Activated naive CD8-positive, alpha-beta T cell treated with anti-CD3 and anti-CD28 coated beads for 36 hours (primary cell): ENCODE results near the gene ATP5PB. TPM values are rescaled to one million over a fixed set of nuclear protein-coding genes. Genes with fewer than 3 reads are reported as not detected.
A peak's percentile ranks its signal among the peaks of the same experiment; 100 is the strongest.

Source experiments
- DNase-seq: peaks from one replicate; pipeline ENCODE4 v3.0.0; 2021
- H3K27ac Mint-ChIP-seq: one replicate; pipeline ENCODE4 v1.8.0; 2022; ENCODE audit warnings: mild to moderate bottlenecking, moderate library complexity, mixed read lengths
- H3K27me3 Mint-ChIP-seq: one replicate; pipeline ENCODE4 v1.8.0; 2022; ENCODE audit warnings: mild to moderate bottlenecking, mixed read lengths
- H3K36me3 Mint-ChIP-seq: one replicate; pipeline ENCODE4 v1.8.0; 2021; ENCODE audit warnings: mild to moderate bottlenecking, mixed read lengths
- H3K4me1 Mint-ChIP-seq: one replicate; pipeline ENCODE4 v1.8.0; 2021; ENCODE audit warnings: mixed read lengths
- H3K4me3 Mint-ChIP-seq: one replicate; pipeline ENCODE4 v1.8.0; 2022; ENCODE audit warnings: mild to moderate bottlenecking, moderate library complexity, mixed read lengths
- H3K9me3 Mint-ChIP-seq: one replicate; pipeline ENCODE4 v1.8.0; 2022; ENCODE audit warnings: mixed read lengths
- total RNA-seq, 2 experiments: library from RNA; stranded (reverse); gene quantifications; one replicate each; pipeline ENCODE4 v1.2.3, GENCODE V29; 2021

ATP5PB gene, protein sequence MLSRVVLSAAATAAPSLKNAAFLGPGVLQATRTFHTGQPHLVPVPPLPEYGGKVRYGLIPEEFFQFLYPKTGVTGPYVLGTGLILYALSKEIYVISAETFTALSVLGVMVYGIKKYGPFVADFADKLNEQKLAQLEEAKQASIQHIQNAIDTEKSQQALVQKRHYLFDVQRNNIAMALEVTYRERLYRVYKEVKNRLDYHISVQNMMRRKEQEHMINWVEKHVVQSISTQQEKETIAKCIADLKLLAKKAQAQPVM
- 100 to 1,000 TPM; 407 to 419 TPM for total RNA-seq

DNA sequence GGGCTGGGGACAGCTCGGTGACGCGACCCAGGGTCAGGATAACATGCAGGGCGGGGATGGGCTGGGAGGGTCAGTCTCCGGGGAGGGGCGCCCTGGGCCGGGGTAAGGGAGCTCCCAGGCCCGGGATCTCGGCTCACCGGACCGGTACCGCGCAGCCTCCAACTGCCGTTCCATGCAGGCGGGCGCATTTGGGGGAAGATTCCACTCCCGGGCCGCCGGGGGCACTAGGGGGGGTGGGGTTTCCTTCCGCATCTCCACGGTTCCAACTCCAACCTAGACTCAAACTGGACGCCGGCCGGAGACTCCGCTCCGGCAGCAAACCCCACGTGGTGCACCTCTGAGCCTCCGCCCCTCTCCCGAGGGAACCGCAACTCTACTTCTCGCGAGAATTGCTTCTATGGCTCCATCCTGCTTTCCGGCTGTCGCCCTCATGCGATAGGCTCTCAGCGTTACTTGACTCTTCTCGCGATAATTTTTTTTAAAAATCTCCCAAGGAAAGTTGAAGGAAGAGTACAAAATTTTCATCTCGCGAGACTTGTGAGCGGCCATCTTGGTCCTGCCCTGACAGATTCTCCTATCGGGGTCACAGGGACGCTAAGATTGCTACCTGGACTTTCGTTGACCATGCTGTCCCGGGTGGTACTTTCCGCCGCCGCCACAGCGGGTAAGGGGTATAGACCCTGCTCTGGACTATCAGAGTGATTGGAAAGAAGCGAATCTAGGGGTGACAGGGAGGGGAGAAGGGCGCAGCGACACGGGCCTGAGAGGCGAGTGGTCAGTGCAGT is at the start of gene ATP5PB, which contains the start of gene WDR77:
Gene ATP5PB, plus strand, starts transcription at position 547 of the 785 bp plus-strand sequence. Its CDS starts 78 bp downstream, at position 625.
Gene WDR77, minus strand, starts transcription at position 339 of the 785 bp plus-strand sequence. Its CDS starts 87 bp downstream, at position 252.
- peak within 1 kb of the TSS; percentile 97 for H3K27ac Mint-ChIP-seq
- H3K9me3 Mint-ChIP-seq: no peaks in the 10 kb centered on the region
- peak; percentile 91 for DNase-seq
- H3K27me3 Mint-ChIP-seq: no peaks in the 10 kb centered on the region
- H3K4me3 Mint-ChIP-seq: peak within 1 kb of the TSS; percentile 97
- H3K36me3 Mint-ChIP-seq: peaks cover 65% of the 10 kb centered on the region
- H3K4me1 Mint-ChIP-seq: peaks cover 59% of the 10 kb centered on the region

- H3K4me3 Mint-ChIP-seq: no peak overlapping the region
- H3K36me3 Mint-ChIP-seq: peaks cover 1% of the 10 kb centered on the region
- H3K4me1 Mint-ChIP-seq: peaks cover 9% of the 10 kb centered on the region
- no peak overlapping the region for H3K27ac Mint-ChIP-seq
- peaks cover 7% of the 10 kb centered on the region for H3K9me3 Mint-ChIP-seq
- no peaks in the 10 kb centered on the region for H3K27me3 Mint-ChIP-seq
- no peak for DNase-seq
These were observed 49.3 kb upstream of the ATP5PB start for GRCh38 chr1:111399792-111400610.

- peaks cover 7% of the 10 kb centered on the region for H3K9me3 Mint-ChIP-seq
- H3K4me3 Mint-ChIP-seq: no peak overlapping the region
- peaks cover 1% of the 10 kb centered on the region for H3K36me3 Mint-ChIP-seq
- H3K27ac Mint-ChIP-seq: no peak overlapping the region
- no peaks in the 10 kb centered on the region for H3K27me3 Mint-ChIP-seq
- H3K4me1 Mint-ChIP-seq: peaks cover 27% of the 10 kb centered on the region
- DNase-seq: no peak
These were observed 47.2 kb upstream of the ATP5PB start for GRCh38 chr1:111402083-111402482.

DNA sequence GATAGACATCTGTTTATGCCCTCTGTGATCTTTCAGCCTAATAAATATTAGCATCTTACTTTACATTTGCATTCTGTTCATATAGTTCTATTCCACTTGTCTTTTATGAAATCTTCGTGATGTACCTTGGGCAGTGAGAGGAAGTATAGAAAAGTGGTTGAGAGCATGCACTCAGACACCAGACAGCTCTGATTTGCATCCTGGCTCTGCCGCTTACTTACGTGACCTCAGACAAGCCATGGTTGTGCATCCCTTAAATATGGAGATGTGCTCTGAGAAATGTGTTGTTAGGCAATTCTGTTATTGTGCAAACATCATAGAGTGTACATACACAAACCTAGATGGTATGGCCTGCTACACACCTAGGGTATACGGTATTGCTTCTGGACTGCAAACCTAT is 44.7 kb upstream of the ATP5PB start:
- no peaks in the 10 kb centered on the region for H3K36me3 Mint-ChIP-seq
- no peak overlapping the region for H3K27ac Mint-ChIP-seq
- H3K9me3 Mint-ChIP-seq: no peaks in the 10 kb centered on the region
- H3K27me3 Mint-ChIP-seq: no peaks in the 10 kb centered on the region
- no peak for DNase-seq
- H3K4me3 Mint-ChIP-seq: no peak overlapping the region
- peaks cover 32% of the 10 kb centered on the region for H3K4me1 Mint-ChIP-seq

DNA sequence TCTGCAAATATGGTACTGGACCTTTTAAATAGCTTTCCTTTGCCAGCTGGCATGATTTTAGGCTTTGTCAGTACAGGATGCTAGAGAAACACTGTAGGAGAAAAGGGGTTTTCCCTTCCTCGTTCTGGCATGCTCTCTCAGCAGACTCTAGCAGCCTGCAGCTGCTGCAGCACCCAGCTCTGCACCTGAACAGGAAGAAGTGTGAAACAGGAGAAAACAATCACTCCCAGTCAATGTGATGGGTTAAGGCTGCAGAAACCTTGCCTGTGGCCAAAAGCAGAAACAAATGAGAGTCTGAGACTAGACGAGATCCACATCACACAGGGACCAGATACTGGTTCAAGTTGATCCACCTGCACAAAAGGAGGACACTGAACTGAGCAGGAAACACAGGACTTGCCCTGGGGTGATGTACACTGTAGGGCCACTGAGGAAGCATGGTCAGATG is 42.9 kb upstream of the ATP5PB start:
- DNase-seq: peak; percentile 17
- Mint-ChIP-seq H3K36me3 (no peaks in the 10 kb centered on the region), H3K9me3 (no peaks in the 10 kb centered on the region), H3K27me3 (no peaks in the 10 kb centered on the region), H3K27ac (peak overlapping the region; percentile 31), H3K4me3 (no peak overlapping the region), H3K4me1 (peaks cover 29% of the 10 kb centered on the region)

DNA sequence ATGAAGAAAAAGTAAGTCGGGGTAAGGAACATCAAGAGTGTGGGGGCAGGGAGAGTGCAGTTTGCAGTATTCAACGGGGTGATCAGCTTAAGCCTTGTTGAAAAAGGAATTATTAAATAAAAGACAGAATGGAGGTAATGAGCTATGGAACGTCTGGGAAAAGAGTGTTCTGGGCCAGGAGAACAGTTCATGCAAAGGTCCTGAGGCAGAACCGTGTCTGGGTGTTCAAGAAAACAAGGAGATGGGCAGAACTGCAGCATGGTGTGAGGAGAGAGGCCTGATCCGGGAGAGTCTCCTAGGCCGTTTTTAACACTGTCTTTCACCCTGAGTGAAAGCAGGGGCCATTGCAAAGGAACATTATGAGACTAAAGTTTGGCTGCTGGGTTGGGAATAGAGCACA is 42.0 kb upstream of the ATP5PB start:
- H3K4me3 Mint-ChIP-seq: no peak overlapping the region
- H3K4me1 Mint-ChIP-seq: peaks cover 24% of the 10 kb centered on the region
- H3K27me3 Mint-ChIP-seq: no peaks in the 10 kb centered on the region
- DNase-seq: no peak
- H3K9me3 Mint-ChIP-seq: no peaks in the 10 kb centered on the region
- H3K27ac Mint-ChIP-seq: no peak overlapping the region
- H3K36me3 Mint-ChIP-seq: no peaks in the 10 kb centered on the region

DNA sequence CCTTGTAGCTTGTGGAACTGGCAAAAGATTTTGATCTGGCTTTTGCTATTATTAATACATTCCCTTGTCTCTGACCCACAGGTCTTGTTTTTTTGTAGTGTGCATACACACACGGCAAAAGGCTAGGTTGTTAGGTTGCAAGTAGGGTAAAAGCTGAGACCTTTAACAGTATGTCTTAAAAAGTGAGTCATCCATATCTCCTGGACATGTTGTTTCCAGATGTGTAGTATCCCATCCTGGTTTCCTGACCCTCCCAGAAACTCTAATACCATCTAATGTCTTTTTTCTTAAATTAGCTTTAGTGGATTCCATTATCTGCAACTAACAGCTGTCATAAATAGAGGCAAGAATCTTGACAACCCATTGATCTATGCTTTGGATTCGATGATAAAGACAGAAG is 36.4 kb upstream of the ATP5PB start:
- Mint-ChIP-seq H3K9me3 (no peaks in the 10 kb centered on the region), H3K27me3 (no peaks in the 10 kb centered on the region), H3K4me1 (no peaks in the 10 kb centered on the region), H3K27ac (no peak overlapping the region), H3K36me3 (peaks cover 3% of the 10 kb centered on the region), H3K4me3 (no peak overlapping the region)
- no peak for DNase-seq

GRCh38 chr1:111414756-111415155 is 34.5 kb upstream of the ATP5PB start:
- H3K27me3 Mint-ChIP-seq: no peaks in the 10 kb centered on the region
- H3K9me3 Mint-ChIP-seq: no peaks in the 10 kb centered on the region
- H3K4me1 Mint-ChIP-seq: no peaks in the 10 kb centered on the region
- no peak overlapping the region for H3K27ac Mint-ChIP-seq
- no peak for DNase-seq
- H3K4me3 Mint-ChIP-seq: no peak overlapping the region
- H3K36me3 Mint-ChIP-seq: peaks cover 5% of the 10 kb centered on the region

DNA sequence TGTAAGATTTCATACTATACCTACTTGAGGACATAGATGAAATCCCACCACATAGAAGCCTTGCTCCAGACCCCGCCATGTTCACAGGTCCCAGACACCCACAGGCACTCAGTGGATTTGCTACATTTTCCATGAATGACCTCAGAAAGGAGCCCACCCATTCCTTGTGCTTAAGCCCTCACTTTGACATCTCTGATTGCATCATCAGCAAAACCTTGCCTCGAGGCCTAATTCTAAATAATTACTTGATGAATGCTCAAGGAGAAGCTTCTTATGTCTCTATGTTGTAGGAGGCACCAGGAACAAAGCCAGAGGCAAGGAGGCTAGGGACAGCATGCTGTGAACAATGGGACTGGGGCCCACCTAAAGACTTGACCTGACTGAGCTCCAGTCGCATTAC is 33.8 kb upstream of the ATP5PB start:
- Mint-ChIP-seq H3K36me3 (peaks cover 5% of the 10 kb centered on the region), H3K4me1 (no peaks in the 10 kb centered on the region), H3K27me3 (no peaks in the 10 kb centered on the region), H3K27ac (no peak overlapping the region), H3K9me3 (no peaks in the 10 kb centered on the region), H3K4me3 (no peak overlapping the region)
- DNase-seq: no peak

GRCh38 chr1:111417755-111418154 is 31.5 kb upstream of the ATP5PB start:
- no peak overlapping the region for H3K4me3 Mint-ChIP-seq
- H3K9me3 Mint-ChIP-seq: no peaks in the 10 kb centered on the region
- DNase-seq: no peak
- H3K27ac Mint-ChIP-seq: no peak overlapping the region
- H3K27me3 Mint-ChIP-seq: no peaks in the 10 kb centered on the region
- no peaks in the 10 kb centered on the region for H3K4me1 Mint-ChIP-seq
- H3K36me3 Mint-ChIP-seq: peaks cover 5% of the 10 kb centered on the region

GRCh38 chr1:111419037-111419436 is 30.2 kb upstream of the ATP5PB start:
- Mint-ChIP-seq H3K27ac (no peak overlapping the region), H3K4me3 (no peak overlapping the region), H3K9me3 (no peaks in the 10 kb centered on the region), H3K4me1 (no peaks in the 10 kb centered on the region), H3K27me3 (no peaks in the 10 kb centered on the region), H3K36me3 (peaks cover 3% of the 10 kb centered on the region)
- DNase-seq: no peak

GRCh38 chr1:111420377-111420776 is 28.9 kb upstream of the ATP5PB start:
- no peaks in the 10 kb centered on the region for H3K27me3 Mint-ChIP-seq
- no peaks in the 10 kb centered on the region for H3K9me3 Mint-ChIP-seq
- no peak overlapping the region for H3K4me3 Mint-ChIP-seq
- DNase-seq: no peak
- no peaks in the 10 kb centered on the region for H3K4me1 Mint-ChIP-seq
- H3K27ac Mint-ChIP-seq: no peak overlapping the region
- peaks cover 1% of the 10 kb centered on the region for H3K36me3 Mint-ChIP-seq

DNA sequence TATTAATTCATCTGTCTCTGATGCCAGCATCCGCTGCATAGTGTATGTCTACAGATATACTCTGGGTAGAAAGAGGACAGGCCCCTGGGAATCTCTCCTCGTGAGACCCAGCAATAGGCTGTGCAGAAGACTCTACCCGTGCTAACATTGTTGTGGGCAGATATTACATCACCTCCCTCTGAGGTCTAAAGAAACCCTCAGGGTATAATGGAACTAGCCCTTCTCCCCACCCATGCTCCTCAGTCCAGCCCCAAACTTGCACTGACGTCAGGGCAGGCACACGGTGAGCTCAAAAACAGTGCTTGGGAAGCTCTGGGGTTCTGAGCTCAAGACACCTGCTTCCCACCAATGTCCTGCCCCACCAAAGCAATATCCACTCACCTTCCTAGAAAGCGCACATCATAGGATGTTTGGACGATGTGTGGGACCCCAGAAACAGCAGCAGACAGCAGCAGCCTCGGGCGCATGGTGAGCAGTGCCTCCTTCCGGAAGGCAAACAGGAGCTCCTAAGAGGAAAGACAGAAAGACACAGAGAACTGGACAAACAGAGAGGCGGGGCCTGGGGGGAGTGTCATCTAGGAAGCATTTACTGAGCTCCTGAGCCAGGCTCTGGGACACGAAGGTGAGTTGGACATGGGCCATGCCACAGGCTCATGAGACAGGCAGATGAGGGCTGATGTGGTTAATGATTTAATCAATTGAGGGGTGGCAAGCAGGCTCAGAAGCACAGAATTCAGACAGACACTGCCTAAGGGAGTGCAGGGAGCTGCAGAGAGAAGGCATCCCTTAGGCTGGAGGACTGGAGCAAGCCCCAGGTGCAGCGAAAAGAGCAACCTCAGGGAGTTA is 26.5 kb upstream of the ATP5PB start:
- H3K27ac Mint-ChIP-seq: no peak overlapping the region
- no peaks in the 10 kb centered on the region for H3K9me3 Mint-ChIP-seq

GRCh38 chr1:111424281-111424680 is 25.0 kb upstream of the ATP5PB start:
- no peak overlapping the region for H3K27ac Mint-ChIP-seq
- H3K36me3 Mint-ChIP-seq: no peaks in the 10 kb centered on the region
- H3K4me1 Mint-ChIP-seq: no peaks in the 10 kb centered on the region
- H3K4me3 Mint-ChIP-seq: no peak overlapping the region
- no peak for DNase-seq
- no peaks in the 10 kb centered on the region for H3K9me3 Mint-ChIP-seq
- H3K27me3 Mint-ChIP-seq: no peaks in the 10 kb centered on the region

More for the DNA sequence above, 26.5 kb upstream of the ATP5PB start:
- DNase-seq: no peak
- Mint-ChIP-seq H3K4me3 (no peak overlapping the region), H3K36me3 (peaks cover 1% of the 10 kb centered on the region), H3K27me3 (no peaks in the 10 kb centered on the region), H3K4me1 (no peaks in the 10 kb centered on the region)
